ENCODE data around the gene SERPINE3.

Gene SERPINE3

GRCh38 chr13:51348069-51348967 is 8.8 kb downstream of the SERPINE3 start:
- ATAC-seq = no peak
- TF ChIP-seq ARNTL (CRISPR knock-in tag; IDR thresholded peaks at IDR 0.05; ENCODE audit: borderline replicate concordance, low read depth) (no peak), POU6F1 (CRISPR knock-in tag; IDR thresholded peaks at IDR 0.05; ENCODE audit: borderline replicate concordance, low read depth) (no peak), PATZ1 (CRISPR knock-in tag; IDR thresholded peaks at IDR 0.05; ENCODE audit: borderline replicate concordance) (no peak), ZNF565 (CRISPR knock-in tag; conservative IDR thresholded peaks at IDR 0.05; ENCODE audit: low read depth) (no peak), ESRRG (CRISPR knock-in tag; IDR thresholded peaks at IDR 0.05) (no peak), ZNF8 (CRISPR knock-in tag; IDR thresholded peaks at IDR 0.05) (no peak), ZNF70 (CRISPR knock-in tag; IDR thresholded peaks at IDR 0.05) (no peak), TOX (CRISPR knock-in tag; IDR thresholded peaks at IDR 0.05; ENCODE audit: borderline replicate concordance) (no peak), TSHZ2 (CRISPR knock-in tag; IDR thresholded peaks at IDR 0.05) (no peak), RARB (CRISPR knock-in tag; IDR thresholded peaks at IDR 0.05) (no peak), ZFP30 (CRISPR knock-in tag; IDR thresholded peaks at IDR 0.05) (no peak), TCF4 (CRISPR knock-in tag; IDR thresholded peaks at IDR 0.05; ENCODE audit: borderline replicate concordance) (no peak), ISL1 (CRISPR knock-in tag; IDR thresholded peaks at IDR 0.05) (no peak), BACH2 (CRISPR knock-in tag; IDR thresholded peaks at IDR 0.05; ENCODE audit: borderline replicate concordance) (no peak), SNAI2 (CRISPR knock-in tag; IDR thresholded peaks at IDR 0.05) (no peak), PPARA (CRISPR knock-in tag; IDR thresholded peaks at IDR 0.05; ENCODE audit: borderline replicate concordance) (no peak), CREB5 (CRISPR knock-in tag; IDR thresholded peaks at IDR 0.05; ENCODE audit: low read depth) (no peak), GLIS3 (CRISPR knock-in tag; IDR thresholded peaks at IDR 0.05) (no peak), ZC3H10 (CRISPR knock-in tag; IDR thresholded peaks at IDR 0.05) (no peak), CSDC2 (CRISPR knock-in tag; IDR thresholded peaks at IDR 0.05) (no peak)

- no peak for ATAC-seq
- TF ChIP-seq ZNF70 (CRISPR knock-in tag; IDR thresholded peaks at IDR 0.05) = no peak
- no peak for TF ChIP-seq TCF4 (CRISPR knock-in tag; IDR thresholded peaks at IDR 0.05; ENCODE audit: borderline replicate concordance)
- TF ChIP-seq SNAI2 (CRISPR knock-in tag; IDR thresholded peaks at IDR 0.05) = no peak
- TF ChIP-seq POU6F1 (CRISPR knock-in tag; IDR thresholded peaks at IDR 0.05; ENCODE audit: borderline replicate concordance, low read depth) = no peak
- no peak for TF ChIP-seq CSDC2 (CRISPR knock-in tag; IDR thresholded peaks at IDR 0.05)
- no peak for TF ChIP-seq ZFP30 (CRISPR knock-in tag; IDR thresholded peaks at IDR 0.05)
- TF ChIP-seq ISL1 (CRISPR knock-in tag; IDR thresholded peaks at IDR 0.05) = no peak
Observed at GRCh38 chr13:51349016-51349415, 9.5 kb downstream of the SERPINE3 start.

Measured in SK-N-SH treated with all-trans-retinoic acid at 6 μM for 48 hours (cell line).